ENCODE data around the gene PLCB4. TPM values are rescaled to one million over a fixed set of nuclear protein-coding genes. Genes with fewer than 3 reads are reported as not detected.

Gene PLCB4
- total RNA-seq, 1 experiment from 2014 or later, result 10.1 TPM

DNA sequence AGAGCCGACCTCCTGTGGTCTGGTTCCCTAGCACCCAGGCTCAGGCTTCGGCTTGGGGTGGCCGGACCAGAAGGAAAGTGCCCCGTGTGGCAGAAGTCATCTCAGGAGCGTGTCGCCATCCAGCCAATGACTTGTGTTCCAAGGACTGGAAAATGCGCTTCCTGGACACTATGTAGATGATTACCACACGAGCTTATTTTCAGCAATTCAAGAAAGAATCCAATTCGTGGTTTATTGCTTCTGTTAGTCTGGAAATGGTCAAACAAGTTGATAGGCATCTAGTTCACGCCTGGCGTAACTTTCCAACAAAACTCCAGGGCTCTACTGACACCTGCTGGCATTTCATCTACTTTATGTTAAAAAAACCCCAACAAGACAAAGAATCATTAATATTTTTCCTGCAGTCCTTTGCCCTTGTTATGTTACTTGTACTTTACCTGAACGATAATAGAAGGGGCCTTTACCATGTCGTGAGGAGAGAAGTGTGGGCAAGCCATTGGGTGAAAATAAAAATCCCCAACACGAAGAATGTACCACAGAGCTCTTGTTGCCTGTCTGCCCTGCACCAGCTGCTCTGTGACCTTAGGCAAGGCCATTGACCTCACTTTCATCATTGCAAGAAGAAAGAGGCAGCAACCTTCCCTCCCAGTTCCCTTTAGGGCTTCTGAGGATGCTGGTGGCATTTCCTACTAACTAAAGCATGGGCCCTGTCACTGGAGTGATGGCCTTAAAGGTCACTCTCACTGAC lies 290.8 kb downstream of the PLCB4 start:
- Histone ChIP-seq H3K4me2 (ENCODE audit: insufficient read depth, insufficient read length, low read length) (no peak overlapping the region), H2BK5ac (ENCODE audit: insufficient read length, low read length) (no peak overlapping the region), H2BK12ac (ENCODE audit: insufficient read length, low read depth, low read length) (no peak overlapping the region), H3K4ac (ENCODE audit: low read depth, low read length) (no peak overlapping the region), H3K27ac (ENCODE audit: insufficient read length, low read depth, low read length) (no peak overlapping the region), H3K18ac (ENCODE audit: insufficient read length, low read depth, low read length) (no peak overlapping the region), H4K8ac (replicated peaks; ENCODE audit: insufficient read length, low read depth, low read length) (no peak overlapping the region), H3K79me1 (ENCODE audit: insufficient read depth, low read depth, low read length, poor library complexity, severe bottlenecking) (no peaks in the 10 kb centered on the region), H3K27me3 (ENCODE audit: insufficient read depth, low read length) (no peaks in the 10 kb centered on the region), H2AFZ (ENCODE audit: low read length) (no peak overlapping the region), H3K9ac (ENCODE audit: extremely low read depth, insufficient read length, low read length) (no peak overlapping the region), H4K5ac (ENCODE audit: insufficient read length, low read depth, low read length) (no peak overlapping the region), H2AK5ac (ENCODE audit: insufficient read length, low read length) (no peak overlapping the region), H3K79me2 (ENCODE audit: insufficient read depth, low read length) (no peaks in the 10 kb centered on the region), H2BK20ac (ENCODE audit: low read depth, low read length, poor library complexity, severe bottlenecking) (no peak overlapping the region), H4K91ac (ENCODE audit: insufficient read length, low read depth, low read length) (no peak overlapping the region), H3K9me3 (ENCODE audit: control insufficient read depth, low read depth, low read length) (no peaks in the 10 kb centered on the region), H3T11ph (ENCODE audit: low read length) (no peak overlapping the region), H3K14ac (ENCODE audit: insufficient read depth, low read length) (no peak overlapping the region), H2BK120ac (ENCODE audit: low read depth, low read length, poor library complexity, severe bottlenecking) (no peak overlapping the region), H3K23me2 (ENCODE audit: insufficient read length, low read depth, low read length, poor library complexity, severe bottlenecking) (no peaks in the 10 kb centered on the region), H4K20me1 (ENCODE audit: control insufficient read depth, insufficient read depth, insufficient read length) (no peaks in the 10 kb centered on the region), H3K56ac (ENCODE audit: insufficient read length, low read depth, low read length) (no peak overlapping the region), H3K4me1 (ENCODE audit: insufficient read depth, low read length) (no peaks in the 10 kb centered on the region), H2BK15ac (ENCODE audit: low read depth, low read length) (no peak overlapping the region), H3K23ac (ENCODE audit: insufficient read length, low read depth, low read length) (no peak overlapping the region)
- Mint-ChIP-seq H3K27me3 (ENCODE audit: low read depth) (no peaks in the 10 kb centered on the region), H3K4me3 (no peak overlapping the region), H3K36me3 (ENCODE audit: insufficient read depth in 1 of 3, low read depth in 3 of 3) (peaks cover 0 to 5% (median 5%) of the 10 kb centered on the region in 3 experiments; a peak in 4 of 7 replicates), H3K4me1 (peaks cover 0 to 5% of the 10 kb centered on the region in 2 experiments; a peak in 1 of 4 replicates), H3K9me3 (no peaks in the 10 kb centered on the region; a peak in 1 of 5 replicates), H3K27ac (peak overlapping the region in 1 of 3 experiments; percentile 31; a peak in 1 of 7 replicates)
- WGBS (ENCODE audit: extremely low coverage, insufficient read length, low lambda C conversion rate), result no CpG with 5 or more reads among the region's 14 CpGs
- TF ChIP-seq CTCF (conservative IDR thresholded peaks at IDR 0.05), result peak; percentile 74
- DNase-seq, result peak; percentile 52
